GM12891 (cell line): ENCODE data around the gene EEFSEC.

Experiments
- POLR2A ChIP-seq: IDR thresholded peaks from 2 replicates; pipeline ENCODE4 v1.6.1; 2011; ENCODE audit warnings: low read depth, low read length, control low read depth
- POLR2AphosphoS5 ChIP-seq: IDR thresholded peaks from 2 replicates; pipeline ENCODE4 v1.6.1; 2011; ENCODE audit warnings: low read depth, low read length, control low read depth
- SPI1 ChIP-seq: IDR thresholded peaks from 2 replicates; pipeline ENCODE4 v1.6.1; 2011; ENCODE audit warnings: low read depth, low read length, control low read depth

GRCh38 chr3:128173849-128174248 is 20.6 kb downstream of the EEFSEC start:
- no peak for TF ChIP-seq POLR2A
- TF ChIP-seq POLR2AphosphoS5, result no peak
- TF ChIP-seq SPI1, result no peak
